HG03378 (cell line): Measurements from ENCODE around the gene HOXB5.

Experiments used
- ATAC-seq: cut with Tn5 transposase; IDR thresholded peaks from one replicate; pipeline ENCODE4 v1.9.1; 2021; ENCODE audit warnings: mild to moderate bottlenecking, moderate library complexity; ENCODE audit not compliant: unreplicated experiment

Gene HOXB5

GRCh38 chr17:48617471-48618255 is 24.1 kb upstream of the HOXB5 start:
- ATAC-seq: no peak

- no peak for ATAC-seq
These were observed 23.3 kb upstream of the HOXB5 start for GRCh38 chr17:48616717-48617470.

GRCh38 chr17:48615963-48616716 is 22.6 kb upstream of the HOXB5 start:
- ATAC-seq: no peak

GRCh38 chr17:48615047-48615962 is 21.7 kb upstream of the HOXB5 start, which contains the start of gene HOXB8:
Gene HOXB8 (minus strand): TSS chr17:48615292. CDS start chr17:48614704, 588 bp downstream.
- ATAC-seq: no peak

GRCh38 chr17:48613862-48614694 is 20.5 kb upstream of the HOXB5 start:
- no peak for ATAC-seq

GRCh38 chr17:48612854-48613691 is 19.5 kb upstream of the HOXB5 start:
- ATAC-seq: no peak

- no peak for ATAC-seq
These were observed 18.9 kb upstream of the HOXB5 start for GRCh38 chr17:48612456-48612853.

- no peak for ATAC-seq
These were observed 18.3 kb upstream of the HOXB5 start for GRCh38 chr17:48611681-48612455.

- ATAC-seq: no peak
These were observed 17.6 kb upstream of the HOXB5 start for GRCh38 chr17:48611213-48611612.

GRCh38 chr17:48610282-48611211 is 17.0 kb upstream of the HOXB5 start, which contains the start of gene HOXB7:
Gene HOXB7 (minus strand): TSS chr17:48611017. CDS start chr17:48610918, 99 bp downstream.
- ATAC-seq: no peak

GRCh38 chr17:48609759-48610281 is 16.2 kb upstream of the HOXB5 start:
- ATAC-seq: no peak

GRCh38 chr17:48609033-48609432 is 15.5 kb upstream of the HOXB5 start:
- ATAC-seq: no peak

- ATAC-seq: no peak
These were observed 14.9 kb upstream of the HOXB5 start for GRCh38 chr17:48608494-48608834.

GRCh38 chr17:48606892-48607614 is 13.5 kb upstream of the HOXB5 start:
- no peak for ATAC-seq

- ATAC-seq: no peak
These were observed 12.7 kb upstream of the HOXB5 start for GRCh38 chr17:48605991-48606891.
